Measurements from ENCODE around the gene PEPD.

- no peak for TF ChIP-seq CTCF (IDR thresholded peaks at IDR 0.05)
- no peak for TF ChIP-seq POLR2A (IDR thresholded peaks at IDR 0.05)
Measured at GRCh38 chr19:33530842-33531241, 9.3 kb upstream of the PEPD start.

Measured in Peyer's patch (tissue), 4 donors.